CD4-positive, alpha-beta T cell treated with Interleukin-21 for 1 hour (primary cell): ENCODE results near the gene EEIG1.
"Not testable (repeated sequence)": the region's sequence is repeated elsewhere in the genome, so short reads cannot be mapped to it uniquely, and the experiment has no call there.

ENCODE experiments used
- DNase-seq: peaks from one replicate; pipeline ENCODE4 v3.0.0-alpha.2; 2020

EEIG1 gene

GRCh38 chr9:127980706-127981558 lies at the start of gene EEIG1:
Gene EEIG1, minus strand, starts transcription at chr9:127980989. Its CDS starts 852 bp downstream, at chr9:127980137.
- peak; percentile 96 for DNase-seq

DNA sequence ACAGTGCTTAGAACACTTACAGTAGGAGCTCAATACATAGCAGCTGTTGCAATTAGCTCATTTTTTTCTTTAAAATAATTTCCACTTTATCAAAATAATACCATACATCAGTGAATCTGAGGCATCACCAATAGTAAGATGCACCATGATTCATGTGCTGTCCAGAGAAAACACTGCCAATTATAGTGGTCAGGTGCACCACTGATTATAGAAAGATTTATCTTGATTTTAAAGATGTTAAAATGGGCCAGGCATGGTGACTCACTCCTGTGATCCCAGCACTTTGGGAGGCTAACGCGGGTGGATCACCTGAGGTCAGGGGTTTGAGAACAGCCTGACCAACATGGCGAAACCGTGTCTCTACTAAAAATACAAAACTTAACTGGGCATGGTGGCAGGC lies 46.9 kb upstream of the EEIG1 start:
- DNase-seq = no peak

GRCh38 chr9:128026773-128027541 lies 46.2 kb upstream of the EEIG1 start:
- DNase-seq = peak; percentile 63

GRCh38 chr9:128026255-128026772 lies 45.5 kb upstream of the EEIG1 start:
- peak; percentile 91 for DNase-seq

DNA sequence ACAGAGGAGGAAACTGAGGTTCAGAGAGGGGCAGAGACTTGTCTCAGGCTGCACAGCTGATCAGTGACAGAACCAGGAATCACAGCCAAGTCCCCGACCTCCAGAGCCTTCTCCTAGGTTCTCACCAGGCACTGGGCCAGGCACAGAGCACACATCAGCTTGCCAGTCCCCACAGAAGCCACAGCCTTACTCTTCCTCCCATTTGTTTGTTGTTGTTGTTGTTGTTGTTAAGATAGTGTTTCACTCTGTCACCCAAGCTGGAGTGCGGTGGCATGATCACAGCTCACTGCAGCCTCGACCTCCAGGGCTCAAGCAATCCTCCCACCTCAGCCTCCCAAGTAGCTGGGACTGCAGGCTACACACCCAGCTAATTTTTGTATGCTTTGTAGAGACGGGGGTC lies 44.9 kb upstream of the EEIG1 start:
- no peak for DNase-seq

DNA sequence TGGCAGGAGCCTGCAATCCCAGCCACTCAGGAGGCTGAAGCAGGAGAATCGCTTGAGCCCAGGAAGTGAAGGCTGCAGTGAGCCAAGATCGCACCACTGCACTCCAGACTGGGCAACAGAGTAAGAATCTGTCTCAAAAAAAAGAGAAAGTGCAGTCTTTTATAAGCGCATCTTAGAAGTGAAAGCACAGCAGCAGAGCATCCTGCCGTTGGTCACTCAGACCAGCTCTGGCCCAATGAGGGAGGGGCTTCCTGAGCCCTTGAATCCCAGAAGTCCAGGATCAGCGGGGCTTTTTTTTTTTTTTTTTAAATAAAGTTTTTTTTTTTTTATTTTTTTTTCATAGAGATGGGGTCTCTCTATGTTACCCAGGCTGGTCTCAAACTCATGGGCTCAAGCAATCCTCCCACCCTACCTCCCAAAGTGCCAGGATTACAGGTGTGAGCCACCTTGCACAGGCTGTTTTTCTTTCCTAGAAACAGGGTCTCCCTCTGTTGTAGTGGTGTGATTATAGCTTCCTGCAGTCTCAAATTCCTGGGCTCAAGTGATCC lies 44.0 kb upstream of the EEIG1 start:
- no peak for DNase-seq

DNA sequence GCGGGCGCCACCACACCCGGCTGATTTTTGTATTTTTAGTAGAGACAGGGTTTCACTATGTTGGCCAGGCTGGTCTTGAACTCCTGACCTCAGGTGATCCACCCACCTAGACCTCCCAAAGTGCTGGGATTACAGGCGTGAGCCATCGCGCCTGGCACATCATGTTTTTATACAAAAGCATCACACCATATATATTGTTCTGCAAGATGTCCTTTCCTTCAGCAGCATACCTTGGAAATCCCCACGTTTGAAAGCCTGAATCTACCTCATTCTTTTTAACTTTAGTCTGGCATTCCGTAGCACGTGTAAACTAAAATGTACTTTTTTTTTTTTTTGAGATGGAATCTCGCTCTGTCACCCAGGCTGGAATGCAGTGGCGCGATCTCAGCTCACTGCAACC lies 42.9 kb upstream of the EEIG1 start:
- not testable (repeated sequence) for DNase-seq

DNA sequence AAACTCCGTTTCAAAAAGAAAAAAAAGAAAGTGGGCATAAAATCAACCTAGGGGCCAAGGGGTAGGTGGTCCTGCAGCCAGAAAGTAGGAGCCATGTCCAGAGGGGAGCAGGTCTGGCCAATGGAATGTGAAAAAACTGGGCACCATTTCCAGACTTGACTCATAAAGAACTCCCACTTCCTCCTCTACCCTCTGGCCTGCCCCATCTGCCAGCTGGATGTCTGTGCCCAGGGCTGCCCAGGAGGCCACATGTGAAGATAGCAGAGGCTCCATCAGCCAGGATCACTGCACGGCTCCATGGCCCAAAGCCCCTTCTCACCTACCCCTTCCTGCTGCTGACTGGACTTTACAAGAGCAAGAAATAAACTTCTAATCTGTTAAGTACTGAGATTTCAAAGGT lies 42.1 kb upstream of the EEIG1 start:
- DNase-seq = no peak

DNA sequence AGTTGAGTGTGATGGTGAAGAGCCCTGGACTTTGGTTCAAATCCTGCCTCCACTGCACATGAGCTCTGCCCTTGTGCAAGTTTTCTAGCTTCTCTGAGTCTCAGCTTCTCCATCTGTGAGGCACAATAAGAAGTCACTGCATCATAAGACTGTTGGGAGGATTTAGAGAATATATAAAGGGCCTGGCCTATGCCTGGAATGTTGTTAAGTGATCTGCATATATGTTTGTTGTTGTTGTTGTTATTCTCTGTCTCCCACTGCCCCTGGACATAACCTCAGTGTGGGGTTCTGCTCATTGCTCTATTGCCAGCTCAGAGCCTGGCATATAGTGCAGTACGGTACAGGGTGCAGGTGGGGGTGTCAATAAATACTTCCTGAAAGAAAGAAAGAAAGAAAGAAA lies 40.3 kb upstream of the EEIG1 start:
- DNase-seq = no peak

GRCh38 chr9:128020692-128021091 lies 39.9 kb upstream of the EEIG1 start:
- DNase-seq = no peak

- DNase-seq = no peak
These were observed 34.9 kb upstream of the EEIG1 start for GRCh38 chr9:128015696-128016095.

DNA sequence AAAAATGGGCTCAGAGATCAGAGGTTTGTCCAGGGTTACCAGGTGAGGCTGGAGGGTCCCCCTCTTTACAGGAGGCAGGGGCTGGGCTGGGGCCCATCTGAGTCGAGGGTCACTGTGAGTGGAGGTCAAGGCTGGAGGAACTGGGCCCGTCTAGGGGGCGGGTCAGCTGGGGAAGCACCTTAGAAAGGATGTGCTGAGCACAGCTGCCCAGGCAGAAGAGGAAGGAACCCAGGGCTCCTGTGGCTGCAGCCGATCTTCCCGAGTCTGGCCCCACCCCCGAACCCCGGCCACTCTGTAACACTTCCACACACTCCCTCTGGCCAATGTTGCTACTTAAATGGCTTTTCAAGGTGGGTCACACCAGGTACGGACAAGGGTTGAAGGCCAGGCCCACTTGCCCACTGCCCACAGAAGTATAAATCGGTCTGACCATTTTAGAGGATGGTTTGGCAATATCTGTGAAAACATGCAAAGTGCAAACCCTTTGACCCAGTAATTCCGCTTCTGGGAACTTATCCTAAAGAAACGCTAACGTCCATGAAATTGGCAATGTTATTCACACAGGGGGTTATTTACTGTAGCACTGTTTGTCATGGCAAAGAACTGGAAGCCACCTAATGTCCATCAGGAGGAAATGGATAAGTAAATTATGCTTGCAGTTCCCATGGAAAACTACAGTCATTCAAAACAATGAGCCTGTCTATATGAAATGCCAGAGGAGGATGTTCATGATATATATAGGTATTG lies 30.5 kb upstream of the EEIG1 start:
- DNase-seq = no peak

GRCh38 chr9:128009639-128010038 lies 28.9 kb upstream of the EEIG1 start:
- no peak for DNase-seq

DNA sequence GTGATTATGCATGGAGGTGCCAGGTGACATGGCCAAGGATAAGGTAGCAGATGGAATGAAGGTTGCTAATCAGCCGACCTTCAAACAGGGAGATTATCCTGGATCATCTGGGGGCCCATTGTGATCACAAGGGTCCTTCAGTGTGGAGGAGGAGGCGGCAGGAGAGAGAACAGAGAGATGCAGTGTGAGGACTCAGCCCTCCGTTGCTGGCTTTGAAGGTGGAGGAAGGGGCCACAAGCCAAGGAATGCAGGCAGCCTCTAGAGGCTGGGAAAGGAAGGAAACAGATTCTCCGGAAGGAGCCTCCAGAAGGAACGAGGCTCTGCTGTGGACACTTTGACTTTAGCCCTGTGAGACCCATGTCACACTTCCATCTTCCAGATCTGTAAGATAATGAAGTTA lies 27.4 kb upstream of the EEIG1 start:
- no peak for DNase-seq

DNA sequence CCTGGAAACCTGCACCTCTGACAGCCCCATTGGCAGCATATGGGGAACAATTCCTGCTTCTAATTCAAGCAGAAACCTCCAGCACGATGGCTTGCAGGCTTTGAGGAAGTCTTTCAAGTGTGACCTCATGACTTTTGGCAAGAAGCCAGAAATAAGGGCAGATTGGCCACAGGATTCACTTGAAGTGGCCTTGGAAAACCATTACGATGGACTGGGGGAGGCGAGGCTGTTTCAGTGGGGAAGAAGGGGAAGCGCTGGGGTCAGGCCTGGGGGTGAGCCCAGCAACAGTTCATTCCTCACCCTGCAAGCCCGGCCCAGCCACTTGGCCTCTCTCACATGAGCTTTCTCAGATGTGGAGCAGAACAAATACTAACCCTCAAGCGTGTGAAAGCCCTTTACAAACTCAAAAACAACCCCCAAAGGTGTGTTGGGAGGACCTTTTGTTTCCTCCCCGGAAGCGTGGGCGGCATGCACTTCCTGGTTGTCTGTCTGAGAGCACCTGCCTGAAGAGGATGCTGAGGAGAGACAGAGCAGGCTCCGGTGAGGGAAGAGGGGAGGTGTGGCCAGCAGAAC lies 26.9 kb upstream of the EEIG1 start:
- DNase-seq = peak; percentile 92

DNA sequence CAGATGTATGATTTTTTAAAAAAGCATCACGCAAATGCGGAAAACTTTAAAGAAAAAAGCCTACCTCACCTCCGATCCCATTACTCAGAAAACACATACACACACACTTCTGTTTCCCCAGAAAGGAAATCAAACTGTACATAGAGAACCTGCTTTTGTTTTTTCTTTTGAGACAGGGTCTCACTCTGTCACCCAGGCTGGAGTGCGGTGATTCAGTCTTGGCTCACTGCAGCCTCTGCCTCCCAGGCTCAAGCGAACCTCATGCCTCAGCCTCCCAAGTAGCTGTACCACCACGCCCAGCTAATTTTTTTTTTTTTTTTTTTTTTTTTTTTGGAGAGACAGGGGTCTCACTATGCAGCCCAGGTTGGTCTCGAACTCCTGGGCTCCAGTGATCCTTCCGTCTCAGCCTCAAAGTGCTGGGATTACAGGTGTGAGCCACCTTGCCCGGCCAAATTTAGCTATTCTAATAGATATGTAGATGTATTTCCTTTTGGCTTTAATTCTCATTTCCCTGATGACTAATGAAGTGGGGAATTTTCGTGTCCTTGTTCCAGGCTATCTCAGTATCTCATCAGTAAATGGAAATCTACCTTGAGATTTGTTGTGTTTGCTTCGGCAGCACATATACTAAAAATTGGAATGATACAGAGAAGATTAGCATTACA lies 25.7 kb upstream of the EEIG1 start:
- no peak for DNase-seq

DNA sequence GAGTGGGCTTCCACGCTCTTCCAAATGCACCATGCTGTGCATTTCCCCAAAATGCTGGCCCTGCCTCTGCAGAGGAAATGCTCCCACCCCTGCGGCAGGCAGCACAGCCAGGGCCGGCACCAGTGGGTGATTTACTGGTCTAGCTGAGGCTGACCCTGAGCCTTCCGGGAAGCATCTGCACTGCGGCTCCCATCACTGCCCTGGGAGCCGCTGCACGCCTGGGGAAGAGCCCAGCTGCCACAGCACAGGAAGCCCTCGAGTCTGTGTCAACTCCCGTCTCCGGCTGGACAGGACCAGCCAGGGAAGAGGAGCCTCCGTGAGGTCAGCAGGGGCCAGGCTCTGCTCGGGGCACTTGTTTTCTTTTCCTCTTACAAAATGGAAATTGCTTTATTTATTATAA lies 25.1 kb upstream of the EEIG1 start:
- no peak for DNase-seq

GRCh38 chr9:128003966-128004604 lies 23.3 kb upstream of the EEIG1 start:
- no peak for DNase-seq

DNA sequence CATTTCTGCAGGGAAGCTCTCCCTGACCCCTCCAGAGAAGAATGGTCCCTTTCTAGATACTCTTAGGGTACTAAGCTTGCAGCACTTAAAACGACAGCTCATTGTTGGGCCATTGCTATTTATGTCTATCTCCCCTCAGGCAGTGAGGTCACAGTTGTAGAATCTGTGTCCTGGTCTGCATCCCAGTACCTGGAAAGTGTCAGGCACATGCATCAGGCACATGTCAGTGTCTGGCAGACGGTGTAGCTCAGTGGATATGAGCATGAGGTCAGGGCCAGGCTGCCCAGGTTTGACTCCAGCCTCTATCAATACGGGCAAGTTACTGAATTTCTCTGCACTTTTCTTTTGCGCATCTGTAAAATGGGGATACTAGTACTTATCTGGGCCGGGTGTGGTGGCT lies 22.2 kb upstream of the EEIG1 start:
- no peak for DNase-seq

- no peak for DNase-seq
These were observed 21.1 kb upstream of the EEIG1 start for GRCh38 chr9:128001779-128002298.

DNA sequence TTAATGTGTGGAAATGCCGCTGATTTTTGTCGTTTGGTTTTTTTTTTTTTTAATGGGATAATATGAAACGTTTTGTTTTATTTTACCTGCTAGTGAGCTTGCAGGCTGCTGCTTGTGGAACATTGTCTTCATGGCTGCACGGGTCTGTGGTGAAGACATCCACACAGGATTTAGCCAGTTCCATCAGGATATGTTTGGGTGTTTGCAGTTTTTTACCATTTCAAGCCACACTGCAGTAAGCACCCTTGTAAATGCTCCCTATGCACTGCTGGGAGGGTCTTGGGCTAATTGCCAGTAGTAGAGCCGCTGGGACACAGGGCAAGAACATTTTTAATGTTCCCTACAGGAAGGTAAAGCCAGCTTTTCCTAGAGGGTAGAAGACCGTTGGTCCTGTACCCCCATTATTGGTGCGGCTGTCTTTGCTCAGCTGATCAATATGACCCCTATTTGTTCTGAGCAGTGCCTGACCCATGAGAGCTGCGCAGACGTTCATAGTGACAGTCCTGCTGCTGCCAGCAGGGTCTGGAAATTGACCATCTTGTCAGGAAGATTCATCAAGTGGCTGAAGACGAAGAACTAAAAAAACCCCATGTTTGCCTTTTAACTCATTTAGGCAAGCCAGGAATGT lies 20.5 kb upstream of the EEIG1 start:
- no peak for DNase-seq
